Raji (cell line): ENCODE data around the gene CDON.

Experiments
- POLR2A ChIP-seq: IDR thresholded peaks from 2 replicates; pipeline ENCODE4 v1.6.1; 2011; ENCODE audit warnings: low read depth, low read length, control low read depth; ENCODE audit not compliant: insufficient read depth

CDON gene

GRCh38 chr11:126062679-126063506, at the start of gene CDON:
TSS of gene CDON (minus strand) at chr11:126062866. CDS start at chr11:126023476, 39,390 bp downstream.
- peak; percentile 54; the same call in 1 of the 2 replicates for TF ChIP-seq POLR2A

- TF ChIP-seq POLR2A = no peak
Observed at GRCh38 chr11:126111458-126112116, 48.9 kb upstream of the CDON start.

DNA sequence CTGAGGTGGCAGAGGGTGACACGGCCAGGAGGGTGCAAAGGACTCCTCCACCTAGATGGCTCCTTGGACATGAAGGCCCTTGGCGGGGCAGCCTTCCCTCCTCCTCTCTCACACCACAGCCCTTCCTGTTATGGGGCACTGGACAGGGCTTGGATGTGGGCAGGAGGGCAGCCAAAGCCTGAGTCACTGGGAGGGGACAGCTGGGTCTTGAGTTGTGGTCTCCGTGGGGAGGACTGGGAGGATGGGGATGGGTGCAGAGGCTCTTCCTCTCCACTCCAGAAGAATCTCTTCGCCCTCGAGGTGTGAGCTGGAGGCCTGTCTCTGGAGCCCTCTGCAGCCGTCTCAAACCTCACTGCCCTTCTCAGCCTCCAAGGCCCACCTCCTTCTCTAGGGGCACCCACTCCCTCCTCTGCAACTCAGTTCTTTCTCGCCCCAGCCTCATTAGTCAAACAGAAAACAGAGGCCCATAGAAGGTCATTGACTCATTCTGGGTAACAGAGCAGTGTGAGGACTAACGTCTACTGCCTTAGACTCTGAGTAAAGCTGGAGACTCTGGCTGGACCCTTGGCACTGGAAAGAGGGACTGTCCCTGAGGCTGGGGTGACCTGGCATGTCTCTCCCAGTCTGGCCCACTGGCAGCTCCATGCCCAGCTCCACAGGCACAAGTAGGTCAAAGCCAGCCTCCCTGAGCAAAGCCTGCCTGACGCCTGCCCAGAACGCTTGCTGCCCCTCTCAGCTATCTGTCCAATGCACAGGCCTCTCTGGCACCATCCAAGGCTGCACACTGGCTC, 47.5 kb upstream of the CDON start:
- no peak for TF ChIP-seq POLR2A

- TF ChIP-seq POLR2A = no peak
Observed at GRCh38 chr11:126106594-126107328, 44.1 kb upstream of the CDON start.

DNA sequence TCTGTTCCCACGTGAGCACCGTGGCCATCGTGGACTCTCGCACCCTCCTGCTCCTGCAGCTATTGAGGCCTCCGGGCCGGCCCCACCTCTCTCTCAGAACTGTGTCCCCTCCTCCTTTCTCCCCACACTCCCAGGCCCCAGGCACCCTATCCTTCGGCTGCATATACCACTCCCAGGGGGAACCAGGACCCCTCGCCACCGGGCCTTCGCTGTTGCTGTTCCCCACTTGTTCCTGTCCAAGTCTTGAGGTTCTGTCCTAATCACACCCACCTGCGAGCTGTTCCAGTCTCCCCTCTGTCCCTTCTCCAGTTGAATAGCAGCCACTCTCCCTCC, 43.0 kb upstream of the CDON start:
- no peak for TF ChIP-seq POLR2A

DNA sequence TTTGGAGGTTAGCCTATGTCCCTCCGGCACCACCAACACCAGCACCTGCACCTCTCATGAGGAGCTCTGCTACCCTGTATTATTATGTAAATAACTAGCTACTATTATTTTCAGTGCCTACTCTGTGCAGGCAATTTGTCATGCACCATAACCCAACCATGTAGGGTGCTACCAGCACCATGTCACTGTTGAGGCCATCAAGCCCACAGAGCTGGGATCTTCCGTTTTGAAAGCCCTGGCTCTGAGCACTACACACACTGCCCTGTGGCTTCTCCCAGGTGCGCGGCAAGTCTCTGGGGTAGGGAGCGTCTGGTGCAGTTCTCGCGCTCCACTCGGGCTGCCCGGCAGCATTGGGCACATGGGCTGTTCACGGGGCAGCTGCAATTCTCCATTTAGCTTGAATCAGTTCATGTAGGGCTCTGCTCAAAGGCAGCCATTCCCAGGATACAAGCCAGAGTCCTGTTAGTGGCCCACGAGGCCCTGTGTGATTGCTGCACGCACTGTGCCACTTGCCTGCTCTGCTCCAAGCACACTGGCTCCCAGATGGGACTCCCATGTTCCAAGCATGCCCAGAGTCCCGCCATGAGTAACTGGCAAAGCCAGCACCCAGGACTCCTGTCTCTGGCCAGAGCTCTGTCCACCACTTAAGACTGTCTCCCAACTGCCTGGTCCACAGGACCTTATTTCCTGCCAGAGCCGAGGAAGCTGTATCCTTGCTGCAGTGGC, 42.5 kb upstream of the CDON start:
- no peak for TF ChIP-seq POLR2A

DNA sequence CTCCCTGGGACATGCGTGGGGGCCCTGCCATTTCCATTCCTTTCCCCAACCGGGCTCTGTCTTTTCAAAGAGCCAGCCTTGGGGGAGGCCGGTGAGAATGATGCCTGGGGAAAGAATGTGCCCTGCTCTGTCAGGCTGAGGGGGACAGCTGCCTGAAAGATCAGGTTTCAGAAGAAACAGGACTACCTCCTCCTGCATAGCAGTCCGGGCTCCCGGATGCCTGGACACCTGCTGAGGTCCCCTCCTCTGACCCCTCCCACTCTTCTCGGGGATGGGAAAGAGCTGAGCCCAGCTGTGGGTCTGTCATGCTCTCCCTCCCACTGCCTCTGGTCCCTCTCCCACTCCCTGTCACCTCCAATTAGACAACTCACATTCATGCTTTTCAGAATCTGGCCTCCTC, 41.8 kb upstream of the CDON start:
- TF ChIP-seq POLR2A = no peak

DNA sequence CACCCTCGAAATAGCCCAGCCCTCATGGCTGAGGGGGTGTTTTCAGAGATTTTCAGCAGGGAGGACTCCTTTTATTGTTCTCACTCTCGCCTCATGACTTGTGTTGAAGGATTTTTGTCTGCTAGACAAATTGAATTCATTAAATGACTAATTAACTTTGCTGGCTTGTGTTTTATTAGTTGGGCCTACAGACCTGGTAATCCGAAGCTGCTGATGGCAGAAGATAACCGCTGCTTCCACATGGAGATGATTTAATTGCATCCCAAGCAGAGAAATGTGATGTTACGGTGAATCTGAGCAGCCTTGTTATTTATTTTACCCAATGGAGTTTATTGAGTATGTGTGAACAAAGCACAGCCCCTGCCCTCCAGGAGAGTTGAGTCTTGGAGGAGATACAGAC, 40.5 kb upstream of the CDON start:
- TF ChIP-seq POLR2A = no peak

- TF ChIP-seq POLR2A = no peak
Observed at GRCh38 chr11:126102436-126102981, 39.8 kb upstream of the CDON start.

- TF ChIP-seq POLR2A = no peak
Observed at GRCh38 chr11:126101930-126102283, 39.2 kb upstream of the CDON start.

DNA sequence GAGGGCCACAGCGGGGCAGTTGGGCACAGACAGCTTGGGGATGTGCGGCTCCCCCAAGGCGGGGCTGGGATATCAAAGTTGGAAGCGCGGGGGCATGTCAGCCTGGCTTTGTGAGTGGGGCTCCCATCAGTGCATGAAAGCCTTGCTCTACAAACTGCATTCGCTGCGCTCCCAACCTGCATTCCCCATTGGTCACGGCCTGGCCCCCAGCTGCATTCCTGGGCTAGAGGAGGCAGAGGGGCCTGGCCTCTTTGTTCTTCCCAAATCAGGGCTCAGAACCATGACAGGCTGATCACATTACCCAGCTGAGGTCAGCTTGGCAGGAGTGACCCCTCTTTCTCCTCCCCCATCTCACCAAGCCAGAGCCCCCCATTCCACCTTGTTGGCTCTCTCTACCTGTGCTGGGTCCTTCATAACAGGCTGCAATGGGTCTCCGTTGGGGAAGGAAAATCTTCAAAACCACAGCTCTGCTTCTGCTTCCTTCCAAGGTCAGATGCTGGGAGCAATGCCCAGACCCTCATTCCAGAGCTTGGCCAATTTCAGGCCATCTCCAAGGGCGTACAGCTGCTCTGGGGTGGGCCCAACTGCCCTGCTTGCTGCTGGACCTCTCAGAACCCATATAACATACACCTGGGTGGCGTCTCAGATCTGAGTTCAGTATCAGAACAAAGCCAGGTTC, 38.7 kb upstream of the CDON start:
- TF ChIP-seq POLR2A = no peak

GRCh38 chr11:126100716-126101115, 38.0 kb upstream of the CDON start:
- no peak for TF ChIP-seq POLR2A

DNA sequence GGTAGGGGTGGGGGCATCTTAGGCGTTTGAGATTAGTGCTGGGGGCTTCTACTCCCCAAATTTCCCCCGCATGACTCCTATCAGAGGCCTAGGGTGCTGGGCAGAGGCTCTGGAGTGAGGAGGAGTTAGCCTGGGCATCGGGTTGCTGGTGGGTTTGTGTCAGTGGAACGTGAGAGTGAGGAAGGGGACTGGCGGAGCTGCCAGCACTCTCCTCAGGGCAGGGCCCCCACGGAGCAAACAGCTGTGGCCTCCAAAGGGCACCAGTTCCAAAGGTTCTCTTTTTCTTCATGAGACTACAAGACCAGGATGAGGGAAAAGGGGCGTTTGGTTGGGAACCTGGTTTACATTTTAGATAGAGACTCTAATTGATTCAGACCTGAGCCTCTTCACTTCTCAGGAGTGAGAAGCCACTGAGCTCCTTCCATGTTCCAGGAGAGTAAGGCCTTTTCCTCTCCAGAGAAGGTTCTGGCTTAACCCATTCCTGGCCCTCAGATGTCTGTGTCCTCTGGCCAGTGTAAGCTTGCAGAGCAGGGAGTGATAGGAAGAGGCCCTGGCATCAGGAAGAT, 35.6 kb upstream of the CDON start:
- no peak for TF ChIP-seq POLR2A

- no peak for TF ChIP-seq POLR2A
Observed at GRCh38 chr11:126095745-126096144, 33.1 kb upstream of the CDON start.

DNA sequence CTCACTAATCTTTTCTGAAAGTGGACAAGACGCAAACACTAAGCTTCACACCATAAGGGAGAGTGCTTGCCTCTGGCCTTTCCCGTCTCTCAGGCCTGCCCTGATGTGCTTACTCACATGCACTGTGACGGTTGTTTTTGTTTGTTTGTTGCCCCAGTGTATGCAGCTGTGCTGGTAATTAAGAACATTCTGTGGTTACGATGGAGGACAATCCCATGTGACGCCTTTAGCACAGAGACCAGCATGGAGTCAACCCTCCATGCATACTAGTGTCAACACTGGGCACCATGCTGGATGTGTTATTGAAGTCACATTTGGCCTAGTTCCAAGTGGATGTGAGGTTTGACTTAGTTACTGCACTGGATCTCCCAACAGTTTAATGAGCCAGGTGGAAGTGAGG, 27.8 kb upstream of the CDON start:
- no peak for TF ChIP-seq POLR2A
